BJ (cell line): Measurements from ENCODE around the gene FBXW11. TPM values are rescaled to one million over a fixed set of nuclear protein-coding genes. Genes with fewer than 3 reads are reported as not detected.

ENCODE experiments used
- CTCF ChIA-PET: fragments of 350-600 bp; formaldehyde crosslinking; extraction: SDS; loops from one replicate; lab custom pipeline; 2021; ENCODE audit warnings: antibody characterized with exemption, inconsistent platforms; lab: Yijun Ruan, JAX
- POLR2A ChIA-PET: fragments of 300-600 bp; sonication (Branson Sonifier 250); formaldehyde crosslinking; extraction: SDS; loops from one replicate; lab custom pipeline; 2021; ENCODE audit warnings: antibody characterized with exemption; lab: Charles Lee
- DNase-seq: peaks from one replicate; pipeline ENCODE4 v3.0.0-alpha.2; 2011; ENCODE audit warnings: low read depth
- H3K27me3 ChIP-seq: 2 replicates; pipeline ENCODE4 v1.6.0; 2011; ENCODE audit warnings: low read length; ENCODE audit not compliant: control insufficient read depth, insufficient read depth
- H3K36me3 ChIP-seq: 2 replicates; pipeline ENCODE4 v1.5.1; 2011; ENCODE audit warnings: low read length; ENCODE audit not compliant: control insufficient read depth, insufficient read depth
- H3K4me3 ChIP-seq: 2 replicates; pipeline ENCODE4 v1.5.1; 2011; ENCODE audit warnings: low read depth, mild to moderate bottlenecking, control low read depth, low read length
- CTCF ChIP-seq: IDR thresholded peaks from 2 replicates; pipeline ENCODE4 v1.5.1; 2011; ENCODE audit warnings: low read depth, mild to moderate bottlenecking, control low read depth, inconsistent platforms, low read length, moderate library complexity; ENCODE audit not compliant: insufficient read depth
- polyA plus RNA-seq: library from polyadenylated mRNA; depleted of rRNA; stranded (reverse); fragments of >200 nt; gene quantifications from 2 replicates; pipeline ENCODE4 v1.2.3, GENCODE V29; 2011

Gene FBXW11
- polyA plus RNA-seq, 1 experiment, result 55.5 TPM

- Histone ChIP-seq H3K4me3 (no peak overlapping the region), H3K36me3 (no peaks in the 10 kb centered on the region), H3K27me3 (no peaks in the 10 kb centered on the region)
- CTCF ChIA-PET, result interaction anchor here (1.6 kb wide), 1 partner anchor 11 kb away, joined by 5 read pairs; no protein-coding TSS in a partner anchor
- no peak for DNase-seq
- 0 out of 2 replicates have a peak, but pooled peaks have one; percentile 4 for TF ChIP-seq CTCF
- POLR2A ChIA-PET, result no interaction called here
These were observed 157.4 kb downstream of the FBXW11 start for GRCh38 chr5:171848911-171849520.

GRCh38 chr5:171848486-171848885, 158.0 kb downstream of the FBXW11 start:
- H3K36me3 ChIP-seq, result no peaks in the 10 kb centered on the region
- CTCF ChIA-PET, result no interaction called here
- no peak for DNase-seq

DNA sequence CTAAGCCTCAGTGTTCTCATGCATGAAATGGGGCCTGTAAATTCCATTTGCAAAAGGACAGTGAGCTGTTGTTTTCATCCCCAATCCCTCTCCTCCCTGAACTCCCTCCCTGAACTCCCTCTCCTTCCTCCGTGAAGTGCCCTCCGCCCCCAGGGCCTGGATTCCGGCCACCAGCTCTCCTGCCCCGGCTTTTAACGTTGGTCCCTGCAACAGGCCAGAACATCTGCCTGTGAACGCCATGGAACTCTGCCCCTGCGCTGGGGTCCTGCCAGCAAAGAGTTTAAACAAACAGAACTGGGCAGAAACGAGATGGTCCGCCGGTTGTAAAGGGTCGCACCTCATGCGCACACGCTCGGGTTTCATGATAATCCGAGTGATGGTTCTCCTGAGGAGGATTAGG, 158.4 kb downstream of the FBXW11 start:
- Histone ChIP-seq H3K36me3 (no peaks in the 10 kb centered on the region), H3K4me3 (no peak overlapping the region), H3K27me3 (no peaks in the 10 kb centered on the region)
- CTCF ChIA-PET, result no interaction called here
- no peak for DNase-seq
- no peak for TF ChIP-seq CTCF
- POLR2A ChIA-PET, result no interaction called here

More at GRCh38 chr5:171848486-171848885, 158.0 kb downstream of the FBXW11 start:
- H3K27me3 ChIP-seq, result no peaks in the 10 kb centered on the region
- H3K4me3 ChIP-seq, result no peak overlapping the region
- POLR2A ChIA-PET, result no interaction called here
- no peak for TF ChIP-seq CTCF

DNA sequence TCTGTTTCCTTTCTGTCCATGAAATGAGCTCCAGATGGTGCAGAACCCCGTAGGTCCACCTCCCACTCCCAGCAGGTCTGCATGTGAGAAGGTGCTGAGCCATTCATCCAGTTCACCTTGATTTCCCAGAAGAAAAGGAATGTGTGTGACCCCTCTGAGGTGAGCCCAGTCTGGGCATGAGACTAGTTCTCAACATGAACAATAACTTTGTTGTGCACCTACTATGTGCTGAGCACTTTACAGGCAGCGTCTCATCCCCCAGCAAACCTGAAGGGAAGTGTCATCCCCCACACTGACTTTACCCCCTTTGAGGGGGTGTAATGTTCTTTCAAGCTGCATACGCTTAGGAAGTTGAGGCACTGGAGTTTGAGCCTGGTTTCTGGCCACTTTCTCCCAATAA, 159.4 kb downstream of the FBXW11 start:
- no peak for DNase-seq
- H3K36me3 ChIP-seq, result no peaks in the 10 kb centered on the region
- H3K4me3 ChIP-seq, result no peak overlapping the region
- POLR2A ChIA-PET, result no interaction called here
- no peaks in the 10 kb centered on the region for H3K27me3 ChIP-seq
- no peak for TF ChIP-seq CTCF
- CTCF ChIA-PET, result interaction anchor here (0.6 to 1.7 kb wide), 3 partner anchors 217 to 428 kb away, joined by 4 to 6 read pairs (median 4); no protein-coding TSS in a partner anchor

- ChIA-PET CTCF (interaction anchor here (1.3 to 1.7 kb wide), 2 partner anchors 216 to 428 kb away, joined by 4 to 6 read pairs; no protein-coding TSS in a partner anchor), POLR2A (no interaction called here)
- DNase-seq, result no peak
- no peaks in the 10 kb centered on the region for H3K36me3 ChIP-seq
- H3K27me3 ChIP-seq, result no peaks in the 10 kb centered on the region
- TF ChIP-seq CTCF, result no peak
- H3K4me3 ChIP-seq, result no peak overlapping the region
These were observed 160.1 kb downstream of the FBXW11 start for GRCh38 chr5:171846323-171846722.
